H9 (cell line): ENCODE results near the gene TM4SF1. TPM values are rescaled to one million over a fixed set of nuclear protein-coding genes. Genes with fewer than 3 reads are reported as not detected.

ENCODE experiments used
- DNase-seq: peaks from one replicate; pipeline ENCODE4 v3.0.0-alpha.2; 2017
- H2AFZ ChIP-seq: one replicate; pipeline ENCODE4 v1.6.1; 2013; ENCODE audit warnings: mild to moderate bottlenecking, low read length, control low read depth, moderate library complexity
- H2AK5ac ChIP-seq: 2 replicates; pipeline ENCODE4 v1.6.1; 2013; ENCODE audit warnings: low read length, control low read depth, mixed read lengths; ENCODE audit not compliant: insufficient read length
- H2BK120ac ChIP-seq: one replicate; pipeline ENCODE4 v1.6.1; 2013; ENCODE audit warnings: low read depth, mild to moderate bottlenecking, low read length, control low read depth, inconsistent platforms; ENCODE audit not compliant: poor library complexity, severe bottlenecking
- H2BK12ac ChIP-seq: 2 replicates; pipeline ENCODE4 v1.6.1; 2013; ENCODE audit warnings: low read length, control low read depth, mixed read lengths, low read depth; ENCODE audit not compliant: insufficient read length
- H2BK15ac ChIP-seq: 2 replicates; pipeline ENCODE4 v1.6.1; 2013; ENCODE audit warnings: low read depth, low read length, control low read depth
- H2BK20ac ChIP-seq: one replicate; pipeline ENCODE4 v1.6.1; 2013; ENCODE audit warnings: low read depth, mild to moderate bottlenecking, low read length, control low read depth, inconsistent platforms; ENCODE audit not compliant: poor library complexity, severe bottlenecking
- H2BK5ac ChIP-seq: 2 replicates; pipeline ENCODE4 v1.6.1; 2013; ENCODE audit warnings: low read length, control low read depth, mixed read lengths; ENCODE audit not compliant: insufficient read length
- H3K14ac ChIP-seq: 2 replicates; pipeline ENCODE4 v1.6.1; 2013; ENCODE audit warnings: low read length, control low read depth; ENCODE audit not compliant: insufficient read depth
- H3K18ac ChIP-seq: 2 replicates; pipeline ENCODE4 v1.6.1; 2013; ENCODE audit warnings: low read depth, mild to moderate bottlenecking, mixed read lengths, low read length, control low read depth; ENCODE audit not compliant: insufficient read length
- H3K23ac ChIP-seq: 2 replicates; pipeline ENCODE4 v1.6.1; 2013; ENCODE audit warnings: low read length, control low read depth, mixed read lengths, low read depth; ENCODE audit not compliant: insufficient read length
- H3K23me2 ChIP-seq: 2 replicates; pipeline ENCODE4 v1.6.1; 2013; ENCODE audit warnings: low read depth, mild to moderate bottlenecking, mixed read lengths, low read length, control low read depth; ENCODE audit not compliant: insufficient read length, poor library complexity, severe bottlenecking
- H3K27ac ChIP-seq: 2 replicates; pipeline ENCODE4 v1.5.1; 2013; ENCODE audit warnings: low read length, control low read depth, mixed read lengths, low read depth; ENCODE audit not compliant: insufficient read length
- H3K27me3 ChIP-seq: 2 replicates; pipeline ENCODE4 v1.6.1; 2013; ENCODE audit warnings: low read length, control low read depth, inconsistent platforms; ENCODE audit not compliant: insufficient read depth
- H3K4ac ChIP-seq: 2 replicates; pipeline ENCODE4 v1.6.1; 2013; ENCODE audit warnings: low read depth, mild to moderate bottlenecking, control low read depth, inconsistent platforms, low read length, moderate library complexity
- H3K4me1 ChIP-seq: 2 replicates; pipeline ENCODE4 v1.6.1; 2013; ENCODE audit warnings: low read length, control low read depth, inconsistent platforms; ENCODE audit not compliant: insufficient read depth
- H3K4me2 ChIP-seq: 2 replicates; pipeline ENCODE4 v1.6.1; 2013; ENCODE audit warnings: low read length, control low read depth, mixed read lengths; ENCODE audit not compliant: insufficient read length, insufficient read depth
- H3K56ac ChIP-seq: 2 replicates; pipeline ENCODE4 v1.6.1; 2013; ENCODE audit warnings: low read depth, mild to moderate bottlenecking, mixed read lengths, low read length, control low read depth; ENCODE audit not compliant: insufficient read length
- H3K79me1 ChIP-seq: 2 replicates; pipeline ENCODE4 v1.6.1; 2013; ENCODE audit warnings: low read depth, mild to moderate bottlenecking, moderate library complexity, low read length, control low read depth, inconsistent platforms; ENCODE audit not compliant: insufficient read depth, poor library complexity, severe bottlenecking
- H3K79me2 ChIP-seq: 2 replicates; pipeline ENCODE4 v1.6.1; 2013; ENCODE audit warnings: low read length, control low read depth, inconsistent platforms; ENCODE audit not compliant: insufficient read depth
- H3K9ac ChIP-seq: 2 replicates; pipeline ENCODE4 v1.6.1; 2013; ENCODE audit warnings: low read length, control low read depth, mixed read lengths; ENCODE audit not compliant: insufficient read length; ENCODE audit errors: extremely low read depth
- H3K9me3 ChIP-seq: one replicate; pipeline ENCODE4 v1.6.1; 2013; ENCODE audit warnings: low read depth, low read length, inconsistent platforms; ENCODE audit not compliant: control insufficient read depth
- H3T11ph ChIP-seq: one replicate; pipeline ENCODE4 v1.6.1; 2013; ENCODE audit warnings: mild to moderate bottlenecking, low read length, control low read depth, inconsistent platforms
- H4K20me1 ChIP-seq: one replicate; pipeline ENCODE4 v1.6.1; 2013; ENCODE audit not compliant: control insufficient read depth, insufficient read length, insufficient read depth
- H4K5ac ChIP-seq: 2 replicates; pipeline ENCODE4 v1.6.1; 2013; ENCODE audit warnings: low read depth, mild to moderate bottlenecking, mixed read lengths, low read length, control low read depth; ENCODE audit not compliant: insufficient read length
- H4K8ac ChIP-seq: replicated peaks from 2 replicates; pipeline ENCODE4 v1.6.1; 2013; ENCODE audit warnings: low read length, control low read depth, mixed read lengths, low read depth; ENCODE audit not compliant: insufficient read length
- H4K91ac ChIP-seq: 2 replicates; pipeline ENCODE4 v1.6.1; 2013; ENCODE audit warnings: low read depth, mild to moderate bottlenecking, moderate library complexity, mixed read lengths, low read length, control low read depth; ENCODE audit not compliant: insufficient read length
- H3K27ac Mint-ChIP-seq, 3 experiments: 2 replicates in 2 of 3; 3 replicates in 1 of 3; pipeline ENCODE4 v1.8.0; 2020 to 2021; ENCODE audit warnings: mixed read lengths in 3 of 3, mild to moderate bottlenecking in 1 of 3, moderate library complexity in 1 of 3
- H3K27me3 Mint-ChIP-seq: 2 replicates; pipeline ENCODE4 v1.8.0; 2021; ENCODE audit warnings: low read depth, mild to moderate bottlenecking, moderate library complexity, mixed read lengths
- H3K36me3 Mint-ChIP-seq, 3 experiments: 2 replicates in 2 of 3; 3 replicates in 1 of 3; pipeline ENCODE4 v1.8.0; 2020 to 2021; ENCODE audit warnings: low read depth in 3 of 3, mixed read lengths in 3 of 3; ENCODE audit not compliant: insufficient read depth in 1 of 3
- H3K4me1 Mint-ChIP-seq, 2 experiments: 2 replicates each; pipeline ENCODE4 v1.8.0; 2020; ENCODE audit warnings: mixed read lengths in 2 of 2
- H3K4me3 Mint-ChIP-seq, 2 experiments: 2 replicates in 1 of 2; 3 replicates in 1 of 2; pipeline ENCODE4 v1.8.0; 2020 to 2021; ENCODE audit warnings: mild to moderate bottlenecking in 2 of 2, mixed read lengths in 2 of 2, moderate library complexity in 1 of 2
- H3K9me3 Mint-ChIP-seq, 2 experiments: 2 replicates in 1 of 2; 3 replicates in 1 of 2; pipeline ENCODE4 v1.8.0; 2020; ENCODE audit warnings: mild to moderate bottlenecking in 2 of 2, mixed read lengths in 2 of 2, moderate library complexity in 1 of 2
- total RNA-seq: library from RNA; stranded (reverse); gene quantifications from 2 replicates; pipeline ENCODE4 v1.2.1, GENCODE V29; 2021
- TF ChIP-seq, protein P1 (sequence below): fragments of 200-600 bp; sonication (generic); conservative IDR thresholded peaks from 3 replicates; pipeline ENCODE4 v1.8.0; 2021; ENCODE audit warnings: antibody characterized with exemption, mild to moderate bottlenecking

Gene TM4SF1
- total RNA-seq, 1 experiment from 2014 or later: 1.2 TPM

DNA sequence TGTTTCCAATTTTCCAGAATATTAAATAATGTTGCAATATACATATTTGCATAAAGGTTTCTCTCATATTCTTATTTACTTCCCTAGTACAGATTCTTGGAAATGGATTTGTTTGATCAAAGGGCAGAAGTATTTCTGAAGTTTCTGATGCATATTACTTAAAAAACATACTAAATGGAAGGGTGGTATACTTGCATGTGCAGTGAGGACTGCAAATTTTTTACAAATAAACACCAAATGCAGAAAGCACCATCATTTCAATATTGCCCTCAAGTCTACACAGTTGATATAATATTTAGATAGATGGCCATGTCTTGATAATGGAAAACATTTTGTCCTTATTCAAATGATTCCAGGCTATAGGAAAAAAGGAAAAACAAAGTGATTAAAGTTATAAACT, 56.3 kb downstream of the TM4SF1 start:
- no peak overlapping the region for H4K5ac ChIP-seq
- H4K8ac ChIP-seq: no peak overlapping the region
- no peaks in the 10 kb centered on the region for H4K20me1 ChIP-seq
- H3K27ac ChIP-seq: no peak overlapping the region
- no peaks in the 10 kb centered on the region for H3K79me2 ChIP-seq
- Mint-ChIP-seq H3K9me3 (no peaks in the 10 kb centered on the region), H3K36me3 (peaks cover 0 to 15% (median 2%) of the 10 kb centered on the region in 3 experiments; a peak in 3 of 7 replicates), H3K27me3 (no peaks in the 10 kb centered on the region), H3K27ac (no peak overlapping the region), H3K4me1 (peaks cover 5 to 10% of the 10 kb centered on the region in 2 experiments), H3K4me3 (no peak overlapping the region)
- no peak overlapping the region for H2BK15ac ChIP-seq
- no peak for DNase-seq
- H2BK5ac ChIP-seq: no peak overlapping the region
- H2BK20ac ChIP-seq: no peak overlapping the region
- H3K18ac ChIP-seq: no peak overlapping the region
- H3K23ac ChIP-seq: no peak overlapping the region
- no peak overlapping the region for H3T11ph ChIP-seq
- H2AFZ ChIP-seq: no peak overlapping the region
- H2BK120ac ChIP-seq: no peak overlapping the region
- no peaks in the 10 kb centered on the region for H3K23me2 ChIP-seq
- H3K9me3 ChIP-seq: no peaks in the 10 kb centered on the region
- no peaks in the 10 kb centered on the region for H3K79me1 ChIP-seq
- no peak overlapping the region for H2AK5ac ChIP-seq
- H3K56ac ChIP-seq: no peak overlapping the region
- H2BK12ac ChIP-seq: no peak overlapping the region
- H3K27me3 ChIP-seq: no peaks in the 10 kb centered on the region
- H3K4me2 ChIP-seq: no peak overlapping the region
- no peak overlapping the region for H4K91ac ChIP-seq
- peaks cover 4% of the 10 kb centered on the region for H3K4me1 ChIP-seq
- TF ChIP-seq, protein P1, sequence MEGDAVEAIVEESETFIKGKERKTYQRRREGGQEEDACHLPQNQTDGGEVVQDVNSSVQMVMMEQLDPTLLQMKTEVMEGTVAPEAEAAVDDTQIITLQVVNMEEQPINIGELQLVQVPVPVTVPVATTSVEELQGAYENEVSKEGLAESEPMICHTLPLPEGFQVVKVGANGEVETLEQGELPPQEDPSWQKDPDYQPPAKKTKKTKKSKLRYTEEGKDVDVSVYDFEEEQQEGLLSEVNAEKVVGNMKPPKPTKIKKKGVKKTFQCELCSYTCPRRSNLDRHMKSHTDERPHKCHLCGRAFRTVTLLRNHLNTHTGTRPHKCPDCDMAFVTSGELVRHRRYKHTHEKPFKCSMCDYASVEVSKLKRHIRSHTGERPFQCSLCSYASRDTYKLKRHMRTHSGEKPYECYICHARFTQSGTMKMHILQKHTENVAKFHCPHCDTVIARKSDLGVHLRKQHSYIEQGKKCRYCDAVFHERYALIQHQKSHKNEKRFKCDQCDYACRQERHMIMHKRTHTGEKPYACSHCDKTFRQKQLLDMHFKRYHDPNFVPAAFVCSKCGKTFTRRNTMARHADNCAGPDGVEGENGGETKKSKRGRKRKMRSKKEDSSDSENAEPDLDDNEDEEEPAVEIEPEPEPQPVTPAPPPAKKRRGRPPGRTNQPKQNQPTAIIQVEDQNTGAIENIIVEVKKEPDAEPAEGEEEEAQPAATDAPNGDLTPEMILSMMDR: no peak
- H3K9ac ChIP-seq: no peak overlapping the region
- H3K4ac ChIP-seq: no peak overlapping the region
- no peak overlapping the region for H3K14ac ChIP-seq
